GM23248 (cell line): ENCODE data around the gene SUPT5H.

Source experiments
- EZH2 ChIP-seq: fragments of 200-600 bp; sonication (generic); IDR thresholded peaks from 2 replicates; pipeline ENCODE4 v1.6.1; 2018; ENCODE audit warnings: antibody characterized with exemption, mild to moderate bottlenecking; ENCODE audit not compliant: insufficient read depth, poor library complexity, severe bottlenecking
- EZH2phosphoT487 ChIP-seq: fragments of 200-600 bp; sonication (generic); IDR thresholded peaks from 2 replicates; pipeline ENCODE4 v1.6.1; 2018; ENCODE audit warnings: antibody characterized with exemption, moderate library complexity, mild to moderate bottlenecking, low read depth; ENCODE audit not compliant: insufficient read depth

DNA sequence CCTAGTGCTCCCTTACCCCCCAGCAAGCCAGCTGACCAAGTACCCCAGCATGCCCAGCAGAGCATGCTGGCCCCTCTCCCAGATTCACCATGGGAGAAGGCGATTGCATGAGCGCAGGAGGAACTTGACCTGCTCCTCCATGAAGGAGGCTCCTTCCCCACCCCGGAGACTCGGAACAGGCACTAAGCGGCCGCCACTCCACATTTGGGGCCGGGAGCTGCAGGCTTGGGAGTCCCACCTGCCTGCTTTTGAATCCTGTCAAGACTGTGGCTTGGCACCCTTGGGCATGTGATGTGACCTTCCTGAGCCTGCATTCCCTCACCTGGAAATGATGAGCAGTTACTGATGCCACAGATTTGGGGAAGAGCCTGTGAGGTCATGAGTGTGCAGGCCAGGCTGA lies 22.6 kb downstream of the SUPT5H start:
- TF ChIP-seq EZH2phosphoT487 (no peak), EZH2 (no peak)
